Sigmoid colon (tissue), 7 donors: ENCODE results near the gene HOXC13. TPM values are rescaled to one million over a fixed set of nuclear protein-coding genes. Genes with fewer than 3 reads are reported as not detected.

Source experiments
- DNase-seq: peaks from one replicate; pipeline ENCODE4 v3.0.0-alpha.2; 2019
- H3K27ac ChIP-seq, 4 donors: fragments of 200-600 bp; sonication (generic); one replicate each; pipeline ENCODE4 v1.5.1; 2016 to 2019; ENCODE audit warnings: mild to moderate bottlenecking in 1 of 4
- H3K27me3 ChIP-seq, 3 donors: fragments of 200-600 bp; sonication (generic); one replicate each; pipeline ENCODE4 v1.5.1; 2019; ENCODE audit warnings: mild to moderate bottlenecking in 1 of 3
- H3K36me3 ChIP-seq, 4 donors: fragments of 200-600 bp; sonication (generic); one replicate each; pipeline ENCODE4 v1.5.1; 2016 to 2019
- H3K4me1 ChIP-seq, 4 donors: fragments of 200-600 bp; sonication (generic); one replicate each; pipeline ENCODE4 v1.5.1; 2017 to 2019
- H3K4me3 ChIP-seq, 4 donors: fragments of 200-600 bp; sonication (generic); one replicate each; pipeline ENCODE4 v1.5.1; 2017 to 2019; ENCODE audit warnings: mild to moderate bottlenecking in 2 of 4, moderate library complexity in 1 of 4
- H3K9me3 ChIP-seq, 4 donors: fragments of 200-600 bp in 3 of 4; sonication (generic) in 3 of 4; one replicate each; pipeline versions ENCODE4 v1.5.1 to v1.6.1; 2013 to 2019
- CTCF ChIP-seq, 4 experiments: fragments of 450-650 bp in 3 of 4; fragments of 200-600 bp in 1 of 4; IDR thresholded peaks; one replicate each; pipeline ENCODE4 v1.5.1; 2016 to 2019; ENCODE audit warnings: antibody characterized with exemption in 4 of 4, mild to moderate bottlenecking in 3 of 4, moderate library complexity in 2 of 4
- EP300 ChIP-seq, 4 donors: sonication (generic); formaldehyde crosslinking; IDR thresholded peaks; one replicate each; pipeline ENCODE4 v1.6.1; 2017; ENCODE audit warnings: antibody characterized with exemption in 4 of 4
- POLR2A ChIP-seq, 2 donors: fragments of 450-650 bp; IDR thresholded peaks; one replicate each; pipeline ENCODE4 v1.6.1; 2016; ENCODE audit warnings: antibody characterized with exemption in 2 of 2, mild to moderate bottlenecking in 2 of 2, moderate library complexity in 2 of 2
- POLR2AphosphoS5 ChIP-seq, 4 donors: sonication (generic); formaldehyde crosslinking; IDR thresholded peaks; one replicate each; pipeline ENCODE4 v1.6.1; 2017; ENCODE audit warnings: antibody characterized with exemption in 4 of 4
- WGBS, 2 donors: extraction: QIAGEN DNeasy Blood & Tissue Kit; methylation state at CpG; one replicate each; pipeline ENCODE4 v1.1.7; 2013; 5-methylcytosine and 5-hydroxymethylcytosine counted together
- intact Hi-C: fragments of 100-400 bp; cut with DNase I; formaldehyde crosslinking; loops from one replicate; pipeline ENCODE4 v1.15.1; 2023
- polyA plus RNA-seq, 3 donors: library from polyadenylated mRNA; stranded (reverse); fragments of 200-250 nt; gene quantifications; one replicate each; pipeline ENCODE4 v1.2.3, GENCODE V29; 2013
- total RNA-seq, 4 donors: library from RNA; depleted of rRNA; stranded (reverse); fragments of >200 nt; gene quantifications; one replicate each; pipeline ENCODE4 v1.1.0, GENCODE V29; 2016
- donor health status: healthy with polysubstance abuse.
- donor health status: Bipolar disorder and iron deficiency.
- donor health status: healthy.

The HOXC13 gene
- total and polyA plus RNA-seq, 7 donors = 0.60 TPM; not detected in 6

GRCh38 chr12:53939141-53940108 lies 794 bp downstream of the HOXC13 start:
- Histone ChIP-seq H3K27ac (no peak overlapping the region), H3K36me3 (no peaks in the 10 kb centered on the region), H3K4me1 (peaks cover 0 to 30% (median 24%) of the 10 kb centered on the region in 4 donors), H3K9me3 (no peaks in the 10 kb centered on the region), H3K27me3 (peaks cover 67 to 100% (median 97%) of the 10 kb centered on the region in 3 donors), H3K4me3 (no peak overlapping the region)
- DNase-seq = no peak
- WGBS, 2 donors = 7 to 18% methylated on average over 91 of the region's 91 CpGs
- intact Hi-C loops = no loop called here
- TF ChIP-seq EP300 (IDR thresholded peaks at IDR 0.05) (no peak), POLR2A (IDR thresholded peaks at IDR 0.05) (no peak), CTCF (IDR thresholded peaks at IDR 0.05) (no peak), POLR2AphosphoS5 (IDR thresholded peaks at IDR 0.05) (no peak)

- Histone ChIP-seq H3K4me3 (no peak overlapping the region), H3K36me3 (no peaks in the 10 kb centered on the region), H3K27me3 (peaks cover 70 to 100% (median 98%) of the 10 kb centered on the region in 3 donors), H3K27ac (no peak overlapping the region), H3K9me3 (no peaks in the 10 kb centered on the region), H3K4me1 (peaks cover 0 to 28% (median 24%) of the 10 kb centered on the region in 4 donors)
- DNase-seq = no peak
- TF ChIP-seq POLR2AphosphoS5 (IDR thresholded peaks at IDR 0.05) = no peak
- no peak for TF ChIP-seq EP300 (IDR thresholded peaks at IDR 0.05)
- TF ChIP-seq POLR2A (IDR thresholded peaks at IDR 0.05) = no peak
- TF ChIP-seq CTCF (IDR thresholded peaks at IDR 0.05) = no peak
- intact Hi-C loops = no loop called here
- 9 to 22% methylated on average over 9 of the region's 9 CpGs for WGBS, 2 donors
These were observed 1.9 kb downstream of the HOXC13 start for GRCh38 chr12:53940443-53941014.

- Histone ChIP-seq H3K9me3 (no peaks in the 10 kb centered on the region), H3K27ac (no peak overlapping the region), H3K4me1 (peaks cover 0 to 25% (median 20%) of the 10 kb centered on the region in 4 donors), H3K27me3 (peaks cover 77 to 100% (median 98%) of the 10 kb centered on the region in 3 donors), H3K4me3 (no peak overlapping the region), H3K36me3 (no peaks in the 10 kb centered on the region)
- TF ChIP-seq POLR2AphosphoS5 (IDR thresholded peaks at IDR 0.05) (no peak), EP300 (IDR thresholded peaks at IDR 0.05) (no peak), CTCF (IDR thresholded peaks at IDR 0.05) (no peak), POLR2A (IDR thresholded peaks at IDR 0.05) (no peak)
- intact Hi-C loops = no loop called here
- no peak for DNase-seq
These were observed 2.6 kb downstream of the HOXC13 start for GRCh38 chr12:53941187-53941586.

GRCh38 chr12:53941750-53942149 lies 3.1 kb downstream of the HOXC13 start:
- H3K27me3 ChIP-seq = peaks cover 77 to 100% (median 98%) of the 10 kb centered on the region in 3 donors
- DNase-seq = no peak
- 11% methylated on average over 5 of the region's 5 CpGs for WGBS, 2 donors
- intact Hi-C loops = no loop called here
- peaks cover 0 to 25% (median 20%) of the 10 kb centered on the region in 4 donors for H3K4me1 ChIP-seq
- H3K27ac ChIP-seq = no peak overlapping the region
- H3K9me3 ChIP-seq = no peaks in the 10 kb centered on the region
- TF ChIP-seq EP300 (IDR thresholded peaks at IDR 0.05) (no peak), POLR2A (IDR thresholded peaks at IDR 0.05) (no peak), CTCF (IDR thresholded peaks at IDR 0.05) (no peak), POLR2AphosphoS5 (IDR thresholded peaks at IDR 0.05) (no peak)
- no peak overlapping the region for H3K4me3 ChIP-seq
- H3K36me3 ChIP-seq = no peaks in the 10 kb centered on the region
